NCI-H524 treated with DMSO at 0.1 percent for 48 hours (cell line): ENCODE data around the gene PTPN3.
A peak's percentile ranks its signal among the peaks of the same experiment; 100 is the strongest.

Experiments used
- DNase-seq: peaks from one replicate; lab custom pipeline; 2025; lab: John Stamatoyannopoulos, UW

The PTPN3 gene

DNA sequence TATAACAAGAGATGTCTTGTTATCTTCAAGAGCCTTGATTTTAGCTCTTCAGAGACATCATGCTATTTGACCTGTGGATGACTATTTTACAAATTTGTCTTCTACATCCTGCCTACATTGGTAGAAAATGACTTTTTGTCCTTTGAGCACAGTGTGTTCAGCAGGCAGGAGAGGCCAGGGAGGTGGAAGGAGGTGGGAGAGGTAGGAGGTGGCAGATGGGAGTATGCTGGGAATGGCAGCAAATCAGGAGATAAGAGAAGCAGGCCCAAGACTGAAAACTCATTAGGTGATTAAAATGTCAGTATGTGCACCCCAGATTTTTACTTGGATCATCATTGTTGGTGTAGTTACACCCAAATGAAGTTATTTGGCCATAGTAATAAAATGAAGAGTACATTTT lies 44.1 kb downstream of the PTPN3 start:
- DNase-seq, result no peak

DNA sequence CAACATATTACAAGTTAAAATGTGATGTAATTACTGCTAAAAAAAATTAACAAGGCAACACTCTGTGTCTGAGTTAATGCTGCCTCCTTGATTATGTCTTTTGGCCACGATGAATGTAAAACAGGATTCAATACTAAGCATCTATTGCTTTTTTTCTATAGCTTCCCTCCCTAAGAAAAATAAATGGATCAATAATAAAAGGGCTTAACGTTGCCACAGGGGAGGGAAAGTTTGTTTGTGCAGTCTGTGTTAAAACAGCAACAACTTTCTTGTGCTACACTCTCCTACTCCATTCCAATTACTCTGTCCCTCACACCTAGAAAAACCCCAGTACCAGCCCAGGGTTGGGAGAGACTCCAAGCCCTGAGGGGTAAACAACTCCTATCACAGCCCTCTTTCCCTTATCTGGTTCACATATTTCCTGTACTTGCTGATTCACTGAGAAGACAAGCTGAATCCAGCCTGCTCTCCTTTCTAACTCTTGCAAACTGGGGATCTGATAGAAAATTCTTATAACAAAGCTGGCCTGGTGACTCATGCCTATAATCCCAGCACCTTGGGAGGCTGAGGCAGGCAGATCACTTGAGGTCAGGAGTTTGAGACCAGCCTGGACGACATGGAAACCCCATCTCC lies 44.8 kb downstream of the PTPN3 start:
- no peak for DNase-seq

- DNase-seq, result no peak
These were observed 45.3 kb downstream of the PTPN3 start for GRCh38 chr9:109452761-109453160.

DNA sequence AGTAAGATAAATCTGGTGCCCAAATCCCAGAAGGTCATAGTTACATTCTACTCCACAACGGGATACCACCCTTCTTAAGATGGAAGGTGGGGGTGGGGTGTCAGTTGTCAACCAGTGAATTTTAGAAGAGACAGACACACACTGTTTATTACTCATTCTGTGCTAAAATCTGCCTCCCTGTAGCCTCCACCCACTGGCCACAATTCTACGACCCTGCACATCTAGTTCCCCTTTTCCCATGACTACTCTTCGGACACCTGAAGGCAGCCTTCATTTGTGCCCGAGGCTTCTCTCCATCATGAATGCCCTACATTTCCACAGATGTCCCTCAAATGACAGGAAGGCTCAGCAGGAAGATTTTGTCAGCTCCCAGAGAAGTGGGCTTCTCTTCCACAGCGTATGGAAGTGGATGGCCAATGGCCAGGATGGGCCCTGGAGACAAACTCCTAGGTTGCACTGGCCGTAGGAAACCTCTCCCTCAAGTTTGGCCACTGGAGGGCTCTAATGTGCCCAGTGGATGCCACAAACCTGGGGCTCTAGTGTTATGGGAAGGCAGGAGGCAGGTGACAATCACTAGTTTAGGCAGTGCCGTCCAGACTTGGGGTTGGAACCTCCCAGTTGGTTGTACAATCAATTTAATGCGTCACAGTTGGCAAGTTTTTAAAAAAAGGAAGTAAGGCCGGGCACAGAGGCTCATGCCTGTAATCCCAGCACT lies 46.6 kb downstream of the PTPN3 start:
- DNase-seq, result no peak

DNA sequence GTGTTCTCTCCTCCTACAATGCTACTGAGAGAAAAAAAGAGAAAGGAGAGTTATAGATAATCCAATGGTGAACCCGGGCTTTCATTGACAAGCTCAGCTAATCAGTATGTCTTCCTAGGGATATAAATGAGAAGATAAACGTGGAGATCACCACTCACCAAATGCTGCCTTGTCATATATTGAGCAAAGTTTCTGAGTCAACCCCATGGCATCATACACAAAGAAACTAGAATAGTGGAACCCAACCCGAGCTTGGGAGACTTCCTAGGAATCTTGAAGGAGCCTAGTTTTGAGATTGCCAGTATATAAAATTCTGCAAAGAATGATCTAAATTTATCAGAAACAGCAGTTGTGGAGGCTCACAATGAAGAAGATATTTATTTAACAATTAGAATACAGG lies 47.8 kb downstream of the PTPN3 start:
- no peak for DNase-seq

DNA sequence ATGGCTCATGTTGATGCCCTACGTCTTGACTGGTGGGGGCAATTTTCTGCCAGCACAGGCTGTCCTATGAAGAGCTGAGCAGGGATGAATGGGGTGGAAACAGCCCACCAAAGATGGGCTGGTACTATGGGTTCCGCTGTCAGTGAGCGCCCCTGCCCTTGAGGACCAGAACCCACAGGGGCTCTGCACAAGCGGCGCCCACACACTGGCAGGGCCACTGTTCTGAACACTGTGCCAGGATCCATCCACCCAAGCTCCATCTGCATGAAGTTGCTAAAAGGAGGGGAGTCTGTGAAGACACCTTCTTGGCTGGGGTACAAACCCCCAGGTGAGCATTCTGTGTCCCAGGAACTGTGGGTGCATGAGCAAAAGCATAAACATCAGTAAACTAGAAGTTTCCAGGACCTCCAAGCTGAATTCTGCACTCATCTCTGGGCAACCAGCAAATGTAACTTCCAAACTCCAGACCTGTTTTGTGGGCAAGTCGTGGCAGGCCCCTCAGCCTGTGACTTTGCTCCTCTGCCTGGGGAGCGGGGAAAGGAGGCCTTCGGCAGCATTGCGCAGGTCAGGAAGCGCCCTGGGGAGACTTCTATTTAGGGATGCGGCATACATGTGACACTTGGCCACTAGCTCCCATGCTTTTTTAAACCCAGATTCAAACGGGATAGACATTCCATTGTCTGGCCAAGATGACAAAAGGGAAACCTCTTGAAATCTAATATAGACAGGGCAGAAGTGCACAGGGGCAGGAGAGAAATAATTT lies 48.9 kb downstream of the PTPN3 start:
- DNase-seq, result no peak

GRCh38 chr9:109448223-109448622 lies 49.9 kb downstream of the PTPN3 start:
- DNase-seq, result no peak

DNA sequence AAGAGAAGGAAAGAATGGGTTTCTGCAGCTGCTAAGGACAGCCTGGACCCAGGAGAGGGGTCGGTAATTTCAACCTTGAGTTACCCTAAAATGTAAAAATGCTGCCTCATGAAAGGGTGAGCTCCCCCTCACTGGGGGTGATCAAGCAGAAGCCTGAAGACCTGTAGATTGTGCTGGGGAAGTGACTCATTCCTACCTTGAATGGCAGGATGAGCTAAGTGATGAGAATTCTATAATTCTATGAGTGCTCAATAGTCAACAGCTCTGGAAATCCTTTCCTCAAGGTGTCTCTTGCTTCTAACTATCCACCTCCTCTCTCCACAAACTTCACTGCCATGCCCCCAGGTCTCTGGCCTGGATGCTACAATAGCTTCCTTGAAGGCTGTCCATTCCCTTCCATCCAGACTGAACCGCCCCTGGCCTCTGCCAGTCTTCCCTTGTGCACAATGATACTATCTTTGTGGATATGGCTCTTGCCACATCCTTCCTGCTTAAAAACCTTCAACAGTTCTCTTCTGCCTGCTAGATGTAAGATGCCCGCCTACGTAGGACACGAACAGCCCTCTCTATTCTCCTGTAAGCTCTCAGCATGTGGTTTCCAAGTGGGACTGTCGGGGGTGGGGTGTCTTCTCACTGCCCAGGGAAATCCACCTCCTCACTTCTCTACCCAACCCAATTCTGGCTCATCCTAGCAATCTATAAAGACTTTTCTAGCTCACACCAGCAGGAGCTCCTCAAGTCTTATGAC lies 50.6 kb downstream of the PTPN3 start:
- DNase-seq, result no peak

DNA sequence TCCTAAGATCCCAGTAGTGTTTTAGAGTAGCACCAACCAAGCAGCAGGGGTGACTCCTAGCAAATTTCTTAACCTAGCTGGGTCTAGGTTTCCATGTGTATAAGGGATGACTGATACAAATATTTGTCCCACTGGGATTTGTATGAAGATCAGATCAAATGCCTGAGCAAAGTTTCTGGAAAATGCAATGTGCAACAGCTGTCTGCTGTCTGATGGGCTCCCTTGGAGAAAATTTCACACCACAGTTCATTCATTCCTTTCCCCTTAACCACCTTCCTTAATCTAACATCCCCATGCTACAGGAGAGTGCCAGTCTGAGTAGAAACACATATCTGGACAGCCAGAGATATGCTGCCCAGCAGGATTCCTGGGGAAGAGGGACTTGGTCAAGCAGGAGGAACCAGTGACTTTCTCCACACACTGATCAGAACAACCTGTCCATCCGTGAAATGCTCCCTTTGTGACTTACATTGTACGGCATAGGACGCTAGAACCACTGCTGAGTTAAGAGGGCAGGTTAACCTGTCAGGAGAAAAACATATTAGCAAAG lies 53.3 kb downstream of the PTPN3 start:
- no peak for DNase-seq

DNA sequence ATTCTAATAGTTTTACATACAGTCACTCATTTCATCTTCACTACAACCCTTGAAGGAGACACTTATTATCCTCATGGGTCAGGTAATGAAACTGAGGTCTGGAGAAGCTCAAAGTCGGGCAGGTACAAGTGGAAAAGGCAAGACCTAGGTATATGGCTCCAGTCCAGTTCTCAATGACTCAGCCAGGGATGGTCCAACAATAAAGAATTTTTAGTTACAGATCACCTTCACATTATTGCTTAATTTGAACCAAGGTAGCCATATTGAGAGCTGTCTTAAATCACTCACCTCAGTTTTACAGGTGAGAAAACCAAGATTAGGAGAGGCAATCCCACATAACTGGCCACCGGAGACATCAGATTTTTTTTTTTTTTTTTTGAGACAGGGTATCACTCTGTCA lies 55.4 kb downstream of the PTPN3 start:
- no peak for DNase-seq

DNA sequence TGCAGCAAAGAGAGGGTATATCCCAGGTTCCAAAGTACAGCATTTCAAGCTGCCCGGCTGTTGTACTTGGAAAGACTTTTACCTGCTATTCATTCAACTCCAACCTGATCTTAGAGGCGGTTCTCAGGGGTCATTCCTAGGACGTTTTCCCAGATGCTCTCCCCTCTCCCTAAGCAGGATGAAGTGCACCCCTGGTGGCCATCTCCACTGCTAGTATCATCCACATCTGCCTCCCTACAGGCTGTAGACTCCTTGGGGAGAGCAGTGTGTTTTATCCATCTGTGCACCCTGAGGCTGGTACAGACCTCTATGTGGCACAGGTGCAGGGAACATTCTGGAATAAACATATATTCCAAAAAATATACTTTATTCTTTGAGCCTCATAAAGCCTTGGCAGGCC lies 56.8 kb downstream of the PTPN3 start:
- DNase-seq, result peak; percentile 26

- peak; percentile 68 for DNase-seq
These were observed 57.3 kb downstream of the PTPN3 start for GRCh38 chr9:109440797-109441287.

GRCh38 chr9:109440117-109440515 lies 58.0 kb downstream of the PTPN3 start:
- no peak for DNase-seq

GRCh38 chr9:109439378-109440116 lies 58.6 kb downstream of the PTPN3 start:
- DNase-seq, result no peak

- no peak for DNase-seq
These were observed 60.8 kb downstream of the PTPN3 start for GRCh38 chr9:109437286-109437685.

GRCh38 chr9:109436071-109436470 lies 62.0 kb downstream of the PTPN3 start:
- no peak for DNase-seq

- no peak for DNase-seq
These were observed 64.6 kb downstream of the PTPN3 start for GRCh38 chr9:109433476-109433875.

DNA sequence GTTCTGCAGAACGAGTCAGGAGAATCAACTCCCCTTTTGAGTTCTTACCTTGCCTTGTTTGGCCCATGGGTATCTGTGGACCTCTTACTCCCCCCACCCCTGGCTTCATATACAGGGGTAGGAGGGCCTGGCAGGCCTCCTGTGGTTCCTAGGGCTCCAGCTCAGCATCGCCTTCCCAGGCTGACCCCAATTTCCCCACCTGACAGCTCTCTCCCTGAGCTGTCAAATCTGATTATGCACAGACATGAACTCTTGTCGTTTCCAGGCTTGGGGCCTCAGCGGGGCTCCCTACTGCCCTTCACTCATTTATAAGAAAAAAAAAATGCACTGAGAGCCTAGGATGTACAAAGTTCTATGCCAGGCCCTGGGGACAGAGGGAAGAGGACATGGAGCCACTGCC lies 67.9 kb downstream of the PTPN3 start:
- no peak for DNase-seq

- no peak for DNase-seq
These were observed 69.3 kb downstream of the PTPN3 start for GRCh38 chr9:109428854-109429253.

- DNase-seq, result no peak
These were observed 70.2 kb downstream of the PTPN3 start for GRCh38 chr9:109427886-109428285.
